Measurements from ENCODE around the gene ITGB1BP2.
"Not testable (repeated sequence)": the region's sequence is repeated elsewhere in the genome, so short reads cannot be mapped to it uniquely, and the experiment has no call there.

DNA sequence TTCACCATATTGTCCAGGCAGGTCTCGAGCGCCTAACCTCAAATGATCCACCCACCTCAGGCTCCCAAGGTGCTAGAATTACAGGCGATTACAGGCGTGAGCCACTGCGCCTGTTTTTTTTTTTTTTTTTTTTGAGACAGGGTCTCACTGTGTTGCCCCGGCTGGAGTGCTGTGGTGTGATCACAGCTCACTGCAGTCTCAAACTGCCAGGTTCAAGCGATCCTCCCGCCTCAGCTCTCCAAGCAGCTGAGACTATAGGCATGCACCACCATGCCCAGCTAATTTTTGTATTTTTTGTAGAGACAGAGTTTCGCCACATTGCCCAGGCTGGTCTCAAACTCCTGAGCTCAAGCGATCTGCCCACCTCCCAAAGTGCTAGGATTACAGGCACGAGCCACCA is 22.9 kb downstream of the ITGB1BP2 start:
- TF ChIP-seq, protein P1, sequence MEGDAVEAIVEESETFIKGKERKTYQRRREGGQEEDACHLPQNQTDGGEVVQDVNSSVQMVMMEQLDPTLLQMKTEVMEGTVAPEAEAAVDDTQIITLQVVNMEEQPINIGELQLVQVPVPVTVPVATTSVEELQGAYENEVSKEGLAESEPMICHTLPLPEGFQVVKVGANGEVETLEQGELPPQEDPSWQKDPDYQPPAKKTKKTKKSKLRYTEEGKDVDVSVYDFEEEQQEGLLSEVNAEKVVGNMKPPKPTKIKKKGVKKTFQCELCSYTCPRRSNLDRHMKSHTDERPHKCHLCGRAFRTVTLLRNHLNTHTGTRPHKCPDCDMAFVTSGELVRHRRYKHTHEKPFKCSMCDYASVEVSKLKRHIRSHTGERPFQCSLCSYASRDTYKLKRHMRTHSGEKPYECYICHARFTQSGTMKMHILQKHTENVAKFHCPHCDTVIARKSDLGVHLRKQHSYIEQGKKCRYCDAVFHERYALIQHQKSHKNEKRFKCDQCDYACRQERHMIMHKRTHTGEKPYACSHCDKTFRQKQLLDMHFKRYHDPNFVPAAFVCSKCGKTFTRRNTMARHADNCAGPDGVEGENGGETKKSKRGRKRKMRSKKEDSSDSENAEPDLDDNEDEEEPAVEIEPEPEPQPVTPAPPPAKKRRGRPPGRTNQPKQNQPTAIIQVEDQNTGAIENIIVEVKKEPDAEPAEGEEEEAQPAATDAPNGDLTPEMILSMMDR (IDR thresholded peaks at IDR 0.05), result not testable (repeated sequence)
- TF ChIP-seq POLR2A (IDR thresholded peaks at IDR 0.05), result not testable (repeated sequence)

Measured in tibial nerve (tissue), 3 donors.